ENCODE results near the gene CDH13.

DNA sequence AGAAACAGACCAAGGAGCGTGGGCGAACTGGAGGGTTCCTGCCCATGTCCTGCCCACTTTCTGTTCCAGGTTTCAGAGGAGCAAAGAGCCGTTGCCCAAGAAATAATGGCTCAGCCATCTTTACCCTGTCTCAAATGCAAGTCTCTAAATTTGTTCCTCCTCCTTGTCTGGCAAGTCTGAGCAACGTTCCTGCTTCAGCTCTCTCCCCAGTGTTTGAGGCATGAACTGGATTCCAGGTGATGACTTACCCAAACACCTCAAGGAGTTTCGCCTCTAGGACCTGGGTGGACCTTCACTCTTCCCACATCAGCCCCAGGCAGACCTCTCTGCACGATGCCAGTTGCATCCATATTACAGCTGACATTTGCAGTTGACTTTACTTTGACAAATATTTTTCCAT, 659.2 kb downstream of the CDH13 start:
- TF ChIP-seq, protein P1, sequence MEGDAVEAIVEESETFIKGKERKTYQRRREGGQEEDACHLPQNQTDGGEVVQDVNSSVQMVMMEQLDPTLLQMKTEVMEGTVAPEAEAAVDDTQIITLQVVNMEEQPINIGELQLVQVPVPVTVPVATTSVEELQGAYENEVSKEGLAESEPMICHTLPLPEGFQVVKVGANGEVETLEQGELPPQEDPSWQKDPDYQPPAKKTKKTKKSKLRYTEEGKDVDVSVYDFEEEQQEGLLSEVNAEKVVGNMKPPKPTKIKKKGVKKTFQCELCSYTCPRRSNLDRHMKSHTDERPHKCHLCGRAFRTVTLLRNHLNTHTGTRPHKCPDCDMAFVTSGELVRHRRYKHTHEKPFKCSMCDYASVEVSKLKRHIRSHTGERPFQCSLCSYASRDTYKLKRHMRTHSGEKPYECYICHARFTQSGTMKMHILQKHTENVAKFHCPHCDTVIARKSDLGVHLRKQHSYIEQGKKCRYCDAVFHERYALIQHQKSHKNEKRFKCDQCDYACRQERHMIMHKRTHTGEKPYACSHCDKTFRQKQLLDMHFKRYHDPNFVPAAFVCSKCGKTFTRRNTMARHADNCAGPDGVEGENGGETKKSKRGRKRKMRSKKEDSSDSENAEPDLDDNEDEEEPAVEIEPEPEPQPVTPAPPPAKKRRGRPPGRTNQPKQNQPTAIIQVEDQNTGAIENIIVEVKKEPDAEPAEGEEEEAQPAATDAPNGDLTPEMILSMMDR (IDR thresholded peaks at IDR 0.05) = no peak
- no peak for TF ChIP-seq ZFX (IDR thresholded peaks at IDR 0.05; ENCODE audit: borderline replicate concordance)
